ENCODE measurements around the gene HS3ST6. TPM values are rescaled to one million over a fixed set of nuclear protein-coding genes. Genes with fewer than 3 reads are reported as not detected.
A peak's percentile ranks its signal among the peaks of the same experiment; 100 is the strongest.

HS3ST6 gene
- total RNA-seq, 2 experiments from 2014 or later: not detected

DNA sequence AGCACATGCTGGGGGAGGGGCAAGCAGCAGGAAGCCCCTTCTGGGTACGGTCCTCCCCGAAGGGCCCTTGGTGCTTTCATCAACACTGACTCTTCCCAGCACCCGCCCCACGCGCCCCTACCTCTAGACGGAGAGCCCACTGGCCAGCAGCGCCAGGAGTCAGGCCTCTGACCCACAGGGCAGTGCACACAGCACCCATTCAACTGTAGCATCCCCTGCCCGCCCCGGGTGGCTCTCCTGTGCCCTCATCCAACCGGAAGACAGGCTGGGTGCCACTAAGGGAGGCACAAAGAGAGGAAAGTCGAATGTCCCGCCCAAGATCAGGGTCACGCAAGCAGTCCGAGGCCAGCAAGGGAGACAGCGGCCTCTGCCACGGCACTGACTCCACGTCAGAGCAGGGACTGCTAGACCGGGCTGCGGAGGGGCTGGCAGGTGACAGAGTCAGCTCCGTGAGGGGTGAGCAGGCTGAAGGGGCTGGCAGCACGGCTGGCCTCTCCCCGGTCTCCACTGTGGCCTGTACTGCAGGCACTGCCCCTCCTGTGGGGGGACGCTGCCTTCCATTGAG lies 15.0 kb upstream of the HS3ST6 start:
- ChIA-PET CTCF (ENCODE audit: unreplicated experiment) (no interaction called here), POLR2A (no interaction called here)
- H3K4me2 ChIP-seq (ENCODE audit: low read length): no peak overlapping the region

DNA sequence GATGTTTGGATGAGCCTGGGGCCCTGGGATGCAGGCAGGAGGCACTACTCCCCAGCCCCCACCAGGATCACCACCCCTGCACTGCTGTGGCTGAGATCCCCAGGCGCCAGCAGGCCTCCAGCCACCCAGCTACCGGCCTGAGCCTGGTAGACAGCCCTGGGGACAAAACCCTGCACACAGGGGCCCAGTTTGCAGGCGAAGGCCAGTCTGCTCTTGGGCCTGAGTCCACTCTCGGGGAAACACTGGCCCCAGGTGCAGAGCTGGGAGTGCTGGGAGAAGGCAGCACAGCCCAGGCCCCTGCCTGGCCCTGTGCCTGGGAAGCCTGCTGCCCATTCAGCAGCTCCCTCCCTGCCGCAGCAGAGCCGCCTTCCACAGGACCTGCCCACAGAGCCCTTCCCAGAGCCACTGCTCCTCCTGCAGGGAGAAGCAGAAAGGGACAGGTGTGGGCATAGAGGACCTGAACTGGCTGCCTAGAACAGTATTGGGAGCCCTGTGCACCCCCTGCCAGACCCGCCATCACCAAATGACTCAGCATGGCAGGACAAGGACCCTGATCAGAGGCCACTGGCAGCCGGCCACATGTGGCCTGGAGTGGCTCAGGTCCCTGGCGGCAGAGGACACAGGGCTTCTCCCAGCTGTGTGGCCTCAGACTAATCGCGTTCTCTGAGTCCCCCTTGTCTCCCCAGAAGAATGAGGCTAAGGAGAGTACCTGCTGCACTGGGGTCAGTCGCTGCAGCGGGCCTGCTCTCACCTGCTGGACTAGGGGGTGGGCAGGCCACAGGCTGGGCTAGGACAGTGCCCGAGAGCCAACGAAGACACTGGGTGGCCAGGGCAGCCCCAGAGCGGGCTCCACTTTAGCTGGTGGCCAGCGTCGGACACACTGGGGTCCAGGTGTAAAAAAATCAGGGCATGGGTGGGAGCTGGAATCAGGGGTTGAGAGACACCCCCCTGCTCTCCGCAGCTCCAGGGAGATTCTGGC lies 14.1 kb upstream of the HS3ST6 start:
- POLR2A ChIA-PET: no interaction called here
- Histone ChIP-seq H2AFZ (ENCODE audit: low read length) (no peak overlapping the region), H3K36me3 (ENCODE audit: insufficient read depth, low read length) (no peaks in the 10 kb centered on the region), H3K9me3 (ENCODE audit: low read length) (no peaks in the 10 kb centered on the region), H3K79me2 (ENCODE audit: insufficient read depth, low read depth, low read length) (no peaks in the 10 kb centered on the region), H3K4me3 (ENCODE audit: low read depth, low read length, poor library complexity, severe bottlenecking) (no peak overlapping the region), H3K9me2 (ENCODE audit: insufficient read depth, low read length) (no peaks in the 10 kb centered on the region), H3K27ac (ENCODE audit: low read depth, low read length, poor library complexity, severe bottlenecking) (no peak overlapping the region), H4K20me1 (ENCODE audit: insufficient read depth, low read length) (no peaks in the 10 kb centered on the region), H3K4me2 (ENCODE audit: low read length) (no peak overlapping the region), H3K4me1 (ENCODE audit: insufficient read depth, low read length, poor library complexity, severe bottlenecking) (peaks cover 6% of the 10 kb centered on the region)
- no TSS peak for BruUV-seq (replicated peaks)
- intact Hi-C loops (cut with micrococcal nuclease; ENCODE audit: unreplicated experiment): no loop called here
- CTCF ChIA-PET (ENCODE audit: unreplicated experiment): no interaction called here
- DNase-seq (ENCODE audit: low spot score): no peak
- TF ChIP-seq EZH2phosphoT487 (IDR thresholded peaks at IDR 0.05; ENCODE audit: borderline replicate concordance, low read depth, low read length): no peak
- TF ChIP-seq, protein P1, sequence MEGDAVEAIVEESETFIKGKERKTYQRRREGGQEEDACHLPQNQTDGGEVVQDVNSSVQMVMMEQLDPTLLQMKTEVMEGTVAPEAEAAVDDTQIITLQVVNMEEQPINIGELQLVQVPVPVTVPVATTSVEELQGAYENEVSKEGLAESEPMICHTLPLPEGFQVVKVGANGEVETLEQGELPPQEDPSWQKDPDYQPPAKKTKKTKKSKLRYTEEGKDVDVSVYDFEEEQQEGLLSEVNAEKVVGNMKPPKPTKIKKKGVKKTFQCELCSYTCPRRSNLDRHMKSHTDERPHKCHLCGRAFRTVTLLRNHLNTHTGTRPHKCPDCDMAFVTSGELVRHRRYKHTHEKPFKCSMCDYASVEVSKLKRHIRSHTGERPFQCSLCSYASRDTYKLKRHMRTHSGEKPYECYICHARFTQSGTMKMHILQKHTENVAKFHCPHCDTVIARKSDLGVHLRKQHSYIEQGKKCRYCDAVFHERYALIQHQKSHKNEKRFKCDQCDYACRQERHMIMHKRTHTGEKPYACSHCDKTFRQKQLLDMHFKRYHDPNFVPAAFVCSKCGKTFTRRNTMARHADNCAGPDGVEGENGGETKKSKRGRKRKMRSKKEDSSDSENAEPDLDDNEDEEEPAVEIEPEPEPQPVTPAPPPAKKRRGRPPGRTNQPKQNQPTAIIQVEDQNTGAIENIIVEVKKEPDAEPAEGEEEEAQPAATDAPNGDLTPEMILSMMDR (conservative IDR thresholded peaks at IDR 0.05; ENCODE audit: low read length): no peak

More for the DNA sequence above, 15.0 kb upstream of the HS3ST6 start:
- Histone ChIP-seq H2AFZ (ENCODE audit: low read length) (no peak overlapping the region), H3K4me1 (ENCODE audit: insufficient read depth, low read length, poor library complexity, severe bottlenecking) (peaks cover 6% of the 10 kb centered on the region), H3K27ac (ENCODE audit: low read depth, low read length, poor library complexity, severe bottlenecking) (no peak overlapping the region), H3K4me3 (ENCODE audit: low read depth, low read length, poor library complexity, severe bottlenecking) (no peak overlapping the region), H3K36me3 (ENCODE audit: insufficient read depth, low read length) (no peaks in the 10 kb centered on the region), H3K9me3 (ENCODE audit: low read length) (no peaks in the 10 kb centered on the region), H4K20me1 (ENCODE audit: insufficient read depth, low read length) (no peaks in the 10 kb centered on the region), H3K9me2 (ENCODE audit: insufficient read depth, low read length) (no peaks in the 10 kb centered on the region), H3K79me2 (ENCODE audit: insufficient read depth, low read depth, low read length) (no peaks in the 10 kb centered on the region)
- intact Hi-C loops (cut with micrococcal nuclease; ENCODE audit: unreplicated experiment): no loop called here
- DNase-seq (ENCODE audit: low spot score): no peak
- no TSS peak for BruUV-seq (replicated peaks)
- no peak for TF ChIP-seq EZH2phosphoT487 (IDR thresholded peaks at IDR 0.05; ENCODE audit: borderline replicate concordance, low read depth, low read length)
- TF ChIP-seq, protein P1 (conservative IDR thresholded peaks at IDR 0.05; ENCODE audit: low read length): no peak

DNA sequence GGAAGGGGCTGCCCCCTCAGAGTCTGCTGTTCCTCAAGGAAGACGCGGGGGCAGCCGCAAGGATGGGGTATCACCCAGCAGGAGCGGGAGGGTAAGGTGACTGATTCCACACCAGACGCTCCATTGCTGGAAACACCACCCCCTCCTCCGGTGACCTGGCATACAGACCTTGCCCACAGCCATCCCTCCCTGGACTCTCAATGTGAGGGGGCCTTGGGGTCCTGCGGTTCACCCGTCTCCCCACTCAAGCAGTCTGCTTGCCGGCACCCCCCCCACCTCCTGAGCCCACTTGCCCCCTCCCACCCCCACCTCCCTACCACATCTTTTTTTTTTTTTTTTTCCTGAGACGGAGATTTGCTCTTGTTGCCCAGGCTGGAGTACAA lies 12.1 kb upstream of the HS3ST6 start:
- no peaks in the 10 kb centered on the region for H3K9me2 ChIP-seq (ENCODE audit: insufficient read depth, low read length)
- no peaks in the 10 kb centered on the region for H3K36me3 ChIP-seq (ENCODE audit: insufficient read depth, low read length)
- H3K27ac ChIP-seq (ENCODE audit: low read depth, low read length, poor library complexity, severe bottlenecking): no peak overlapping the region
- ChIA-PET POLR2A (interaction anchor here (0.6 kb wide), 1 partner anchor 9 kb away, joined by 3 read pairs; no protein-coding TSS in a partner anchor), CTCF (ENCODE audit: unreplicated experiment) (no interaction called here)
- no peaks in the 10 kb centered on the region for H3K79me2 ChIP-seq (ENCODE audit: insufficient read depth, low read depth, low read length)
- peaks cover 6% of the 10 kb centered on the region for H3K4me1 ChIP-seq (ENCODE audit: insufficient read depth, low read length, poor library complexity, severe bottlenecking)
- H4K20me1 ChIP-seq (ENCODE audit: insufficient read depth, low read length): no peaks in the 10 kb centered on the region
- H3K4me3 ChIP-seq (ENCODE audit: low read depth, low read length, poor library complexity, severe bottlenecking): no peak overlapping the region
- no peak for TF ChIP-seq EZH2phosphoT487 (IDR thresholded peaks at IDR 0.05; ENCODE audit: borderline replicate concordance, low read depth, low read length)
- TF ChIP-seq, protein P1 (conservative IDR thresholded peaks at IDR 0.05; ENCODE audit: low read length): no peak
- H3K9me3 ChIP-seq (ENCODE audit: low read length): no peaks in the 10 kb centered on the region
- intact Hi-C loops (cut with micrococcal nuclease; ENCODE audit: unreplicated experiment): no loop called here
- no peak overlapping the region for H3K4me2 ChIP-seq (ENCODE audit: low read length)
- BruUV-seq (replicated peaks): no TSS peak
- H2AFZ ChIP-seq (ENCODE audit: low read length): peak overlapping the region; percentile 71; the same call in 1 of the 2 replicates
- no peak for DNase-seq (ENCODE audit: low spot score)

Data from OCI-LY7 (cell line).